HFFc6 (cell line): ENCODE results near the gene CLASRP. TPM values are rescaled to one million over a fixed set of nuclear protein-coding genes. Genes with fewer than 3 reads are reported as not detected.
"Not testable (repeated sequence)": the region's sequence is repeated elsewhere in the genome, so short reads cannot be mapped to it uniquely, and the experiment has no call there.

ENCODE experiments used
- DNase-seq: peaks from one replicate; pipeline ENCODE4 v3.0.0-alpha.2; 2018
- H3K27ac Mint-ChIP-seq: 2 replicates; pipeline ENCODE4 v1.8.0; 2020; ENCODE audit warnings: mild to moderate bottlenecking, mixed read lengths
- H3K27me3 Mint-ChIP-seq: 2 replicates; pipeline ENCODE4 v1.8.0; 2021; ENCODE audit warnings: mild to moderate bottlenecking, moderate library complexity, mixed read lengths; ENCODE audit not compliant: insufficient read depth
- H3K36me3 Mint-ChIP-seq: 2 replicates; pipeline ENCODE4 v1.8.0; 2021; ENCODE audit warnings: low read depth, mixed read lengths
- H3K4me1 Mint-ChIP-seq: 2 replicates; pipeline ENCODE4 v1.8.0; 2020; ENCODE audit warnings: low read depth, mixed read lengths
- H3K4me3 Mint-ChIP-seq: 2 replicates; pipeline ENCODE4 v1.8.0; 2020; ENCODE audit warnings: mild to moderate bottlenecking, moderate library complexity, mixed read lengths
- H3K9me3 Mint-ChIP-seq: 2 replicates; pipeline ENCODE4 v1.8.0; 2020; ENCODE audit warnings: mild to moderate bottlenecking, mixed read lengths
- total RNA-seq, 6 experiments: library from RNA; stranded (reverse); fragmentation: NEBNext Ultra II Directional; extraction: Animal tissue kit (Norgen Biotek cat#: 25700); gene quantifications; 2 replicates in 1 of 6; 3 replicates in 5 of 6; pipeline ENCODE4 v1.2.3, GENCODE V29; 2021
- TF ChIP-seq, protein P1 (sequence below): fragments of 200-600 bp; sonication (generic); IDR thresholded peaks from 2 replicates; pipeline ENCODE4 v1.5.0; 2021; ENCODE audit warnings: antibody characterized with exemption, mild to moderate bottlenecking

Gene CLASRP
- total RNA-seq, 6 experiments from 2014 or later = 29.9 to 42.9 (median 37.3) TPM

DNA sequence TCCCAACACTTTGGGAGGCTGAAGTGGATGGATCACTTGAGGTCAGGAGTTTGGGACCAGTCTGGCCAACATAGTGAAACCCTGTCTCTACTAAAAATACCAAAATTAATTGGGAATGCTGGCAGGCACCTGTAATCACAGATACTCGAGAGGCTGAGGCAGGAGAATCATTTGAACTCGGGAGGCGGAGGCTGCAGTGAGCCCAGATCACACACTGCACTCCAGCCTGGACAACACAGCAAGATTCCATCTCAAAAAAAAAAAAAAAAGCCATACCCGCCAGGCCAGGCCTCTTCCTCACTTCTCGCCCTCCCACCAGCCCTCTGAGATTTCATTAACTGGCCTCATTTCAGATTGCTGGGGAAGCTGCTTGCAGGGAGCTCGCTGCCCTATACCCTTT lies 45.3 kb upstream of the CLASRP start:
- Mint-ChIP-seq H3K4me3 (no peak overlapping the region), H3K27me3 (peaks cover 5% of the 10 kb centered on the region), H3K4me1 (no peaks in the 10 kb centered on the region), H3K27ac (no peak overlapping the region), H3K36me3 (peaks cover 5% of the 10 kb centered on the region; the same call in 1 of the 2 replicates), H3K9me3 (no peaks in the 10 kb centered on the region)
- TF ChIP-seq, protein P1, sequence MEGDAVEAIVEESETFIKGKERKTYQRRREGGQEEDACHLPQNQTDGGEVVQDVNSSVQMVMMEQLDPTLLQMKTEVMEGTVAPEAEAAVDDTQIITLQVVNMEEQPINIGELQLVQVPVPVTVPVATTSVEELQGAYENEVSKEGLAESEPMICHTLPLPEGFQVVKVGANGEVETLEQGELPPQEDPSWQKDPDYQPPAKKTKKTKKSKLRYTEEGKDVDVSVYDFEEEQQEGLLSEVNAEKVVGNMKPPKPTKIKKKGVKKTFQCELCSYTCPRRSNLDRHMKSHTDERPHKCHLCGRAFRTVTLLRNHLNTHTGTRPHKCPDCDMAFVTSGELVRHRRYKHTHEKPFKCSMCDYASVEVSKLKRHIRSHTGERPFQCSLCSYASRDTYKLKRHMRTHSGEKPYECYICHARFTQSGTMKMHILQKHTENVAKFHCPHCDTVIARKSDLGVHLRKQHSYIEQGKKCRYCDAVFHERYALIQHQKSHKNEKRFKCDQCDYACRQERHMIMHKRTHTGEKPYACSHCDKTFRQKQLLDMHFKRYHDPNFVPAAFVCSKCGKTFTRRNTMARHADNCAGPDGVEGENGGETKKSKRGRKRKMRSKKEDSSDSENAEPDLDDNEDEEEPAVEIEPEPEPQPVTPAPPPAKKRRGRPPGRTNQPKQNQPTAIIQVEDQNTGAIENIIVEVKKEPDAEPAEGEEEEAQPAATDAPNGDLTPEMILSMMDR = no peak
- no peak for DNase-seq

DNA sequence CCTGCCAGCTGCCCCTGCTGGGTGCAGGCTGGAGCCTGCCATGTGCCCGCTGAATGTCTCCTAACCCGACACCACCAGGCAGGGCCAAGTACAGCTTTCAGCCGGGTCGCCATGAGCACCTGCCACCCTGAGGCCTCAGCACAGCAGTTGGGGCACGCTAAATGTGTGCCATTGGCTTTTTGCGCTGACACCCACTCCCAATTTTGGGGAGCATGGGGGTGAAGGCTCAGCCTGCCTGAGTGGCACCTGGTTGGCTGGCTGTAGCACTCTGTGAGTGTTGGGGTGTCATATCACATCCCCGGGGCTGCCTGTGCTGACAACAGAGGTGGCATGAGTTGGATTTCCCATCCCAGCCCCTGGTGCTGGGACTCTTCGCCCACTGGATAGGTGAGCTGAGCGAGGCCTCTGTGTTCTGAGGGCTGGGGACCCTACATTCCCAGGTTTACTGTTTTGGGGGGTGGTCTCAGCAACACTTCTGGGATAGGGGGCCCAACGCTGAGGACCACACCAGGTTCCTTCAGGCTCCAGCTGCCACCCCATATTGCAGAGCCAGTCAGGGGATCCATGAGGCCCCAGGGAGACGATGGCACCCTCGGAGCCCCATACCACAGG lies 44.8 kb upstream of the CLASRP start:
- no peaks in the 10 kb centered on the region for H3K9me3 Mint-ChIP-seq
- no peak for DNase-seq
- peaks cover 5% of the 10 kb centered on the region; the same call in 1 of the 2 replicates for H3K36me3 Mint-ChIP-seq
- no peak overlapping the region for H3K4me3 Mint-ChIP-seq
- H3K27me3 Mint-ChIP-seq = peaks cover 5% of the 10 kb centered on the region
- no peak overlapping the region for H3K27ac Mint-ChIP-seq
- TF ChIP-seq, protein P1 = no peak
- no peaks in the 10 kb centered on the region for H3K4me1 Mint-ChIP-seq

DNA sequence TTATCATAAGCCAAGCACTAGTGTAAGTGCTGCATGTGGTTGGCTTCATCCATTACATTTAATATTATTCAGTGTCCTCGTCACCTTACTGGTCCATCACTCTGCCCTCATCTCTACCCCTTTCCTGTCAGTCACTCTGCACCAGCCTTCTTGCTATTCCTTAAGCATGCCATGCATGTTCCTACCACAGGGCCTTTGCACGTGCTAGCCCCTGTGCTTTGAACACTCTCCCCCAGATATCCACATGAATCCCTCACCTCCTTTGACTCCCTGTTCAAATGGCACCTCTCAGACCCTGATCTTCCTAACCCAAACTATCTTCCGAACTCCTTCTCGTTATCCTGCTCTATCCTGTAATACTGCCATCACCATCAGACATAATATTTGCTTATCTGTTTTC lies 40.8 kb upstream of the CLASRP start:
- Mint-ChIP-seq H3K27ac (no peak overlapping the region), H3K4me3 (no peak overlapping the region), H3K36me3 (no peaks in the 10 kb centered on the region; the same call in 1 of the 2 replicates), H3K27me3 (peaks cover 5% of the 10 kb centered on the region), H3K4me1 (peaks cover 6% of the 10 kb centered on the region), H3K9me3 (no peaks in the 10 kb centered on the region)
- TF ChIP-seq, protein P1 = no peak
- DNase-seq = no peak

DNA sequence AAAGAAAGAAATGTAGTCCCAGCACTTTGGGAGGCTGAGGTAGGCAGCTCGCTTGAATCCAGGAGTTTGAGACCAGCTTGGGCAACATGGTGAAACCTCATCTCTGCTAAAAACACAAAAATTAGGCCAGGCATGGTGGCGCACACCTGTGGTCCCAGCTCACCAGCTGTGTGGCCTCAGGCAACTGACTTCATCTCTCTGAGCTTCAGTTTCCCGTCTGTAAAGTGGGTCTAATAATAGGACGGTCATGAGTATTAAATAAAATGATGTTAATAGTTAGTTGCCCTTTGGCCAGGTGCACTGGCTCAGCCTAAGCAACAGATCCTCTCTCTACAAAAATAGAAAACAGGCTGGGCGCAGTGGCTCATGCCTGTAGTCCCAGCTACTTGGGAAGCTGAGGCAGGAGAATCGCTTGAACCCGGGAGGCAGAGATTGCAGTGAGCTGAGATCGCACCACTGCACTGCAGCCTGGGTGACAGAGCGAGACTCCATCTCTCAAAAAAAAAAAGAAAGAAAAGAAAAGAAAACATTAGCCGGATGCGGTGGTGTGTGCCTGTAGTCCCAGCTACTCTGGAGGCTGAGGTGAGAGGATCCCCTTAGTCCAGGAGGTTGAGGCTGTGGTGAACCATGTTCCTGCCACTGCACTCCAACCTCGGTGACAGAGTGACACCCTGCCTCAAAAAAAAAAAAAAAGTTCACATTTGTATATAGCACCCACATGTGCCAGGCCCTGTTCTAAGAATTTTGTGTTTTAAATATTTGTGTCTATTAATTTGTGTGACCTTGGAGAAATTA lies 39.5 kb upstream of the CLASRP start:
- H3K4me1 Mint-ChIP-seq, H3K36me3 Mint-ChIP-seq, H3K4me3 Mint-ChIP-seq, H3K27me3 Mint-ChIP-seq, H3K27ac Mint-ChIP-seq, H3K9me3 Mint-ChIP-seq, DNase-seq: not testable (repeated sequence)

DNA sequence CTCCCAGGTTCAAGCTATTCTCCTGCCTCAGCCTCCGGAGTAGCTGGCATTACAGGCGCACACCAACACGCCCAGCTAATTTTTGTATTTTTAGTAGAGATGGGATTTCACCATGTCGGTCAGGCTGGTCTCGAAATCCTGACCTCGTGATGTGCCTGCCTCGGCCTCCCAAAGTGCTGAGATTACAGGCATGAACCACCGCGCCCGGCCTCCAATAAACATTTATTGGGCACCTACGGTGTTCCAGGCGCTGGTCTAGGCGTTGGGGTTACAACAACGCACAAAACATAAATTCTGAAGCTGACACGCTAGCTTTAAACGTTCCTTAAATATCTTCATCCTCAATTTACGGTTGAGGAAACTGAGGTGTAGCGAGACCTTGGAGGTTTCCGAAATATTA lies 38.2 kb upstream of the CLASRP start:
- DNase-seq, H3K4me1 Mint-ChIP-seq, H3K9me3 Mint-ChIP-seq, H3K27me3 Mint-ChIP-seq, H3K36me3 Mint-ChIP-seq: not testable (repeated sequence)
- Mint-ChIP-seq H3K4me3 (peak overlapping the region; percentile 63), H3K27ac (peak overlapping the region; percentile 53)

DNA sequence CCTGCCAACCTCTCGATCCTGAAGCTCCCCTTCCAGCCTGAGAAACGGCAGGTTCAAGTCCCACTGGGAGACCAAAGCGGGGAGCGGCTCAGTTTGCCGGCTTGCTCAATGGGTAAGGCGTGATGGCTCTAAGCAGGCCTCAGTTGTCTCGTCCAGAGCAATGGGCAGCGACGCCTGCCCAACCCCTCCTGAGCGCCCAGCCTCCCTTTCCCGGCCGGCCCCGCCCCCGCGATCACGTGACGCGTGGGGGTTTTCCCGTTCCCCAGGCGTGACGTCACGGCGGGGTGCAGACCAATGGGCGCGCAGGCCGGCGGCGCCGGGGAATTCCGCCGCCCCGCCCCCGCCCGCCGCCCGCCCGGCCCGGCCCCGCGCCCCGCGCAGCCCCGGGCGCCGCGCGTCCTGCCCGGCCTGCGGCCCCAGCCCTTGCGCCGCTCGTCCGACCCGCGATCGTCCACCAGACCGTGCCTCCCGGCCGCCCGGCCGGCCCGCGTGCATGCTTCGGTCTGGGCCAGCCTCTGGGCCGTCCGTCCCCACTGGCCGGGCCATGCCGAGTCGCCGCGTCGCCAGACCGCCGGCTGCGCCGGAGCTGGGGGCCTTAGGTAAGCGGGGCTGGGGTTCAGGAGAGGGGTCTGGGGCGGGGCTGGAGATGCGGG lies 37.6 kb upstream of the CLASRP start, which contains the start of gene RELB:
TSS of gene RELB (plus strand) at position 378 of the 653 bp plus-strand sequence. CDS start at position 494, 116 bp downstream.
- TF ChIP-seq, protein P1 = no peak
- Mint-ChIP-seq H3K27ac (peak within 1 kb of the TSS; percentile 98), H3K4me1 (peaks cover 6% of the 10 kb centered on the region), H3K36me3 (no peaks in the 10 kb centered on the region), H3K4me3 (peak within 1 kb of the TSS; percentile 97), H3K9me3 (no peaks in the 10 kb centered on the region), H3K27me3 (no peaks in the 10 kb centered on the region; the same call in 1 of the 2 replicates)
- DNase-seq = peak; percentile 78
